ENCODE results near the gene LRRC37A2.
"Not testable (repeated sequence)": the region's sequence is repeated elsewhere in the genome, so short reads cannot be mapped to it uniquely, and the experiment has no call there.

GRCh38 chr17:46566284-46566683, 54.0 kb downstream of the LRRC37A2 start:
- not testable (repeated sequence) for TF ChIP-seq CTCF (IDR thresholded peaks at IDR 0.05); ZFX (IDR thresholded peaks at IDR 0.05; ENCODE audit: borderline replicate concordance)

Measured in 22Rv1 (cell line).